Prostate gland (tissue), 2 donors: ENCODE results near the gene ZNF792.

Experiments used
- POLR2A ChIP-seq: fragments of 450-650 bp; IDR thresholded peaks from one replicate; pipeline ENCODE4 v1.6.1; 2016; ENCODE audit warnings: antibody characterized with exemption, mild to moderate bottlenecking
- POLR2AphosphoS5 ChIP-seq: sonication (generic); formaldehyde crosslinking; IDR thresholded peaks from one replicate; pipeline ENCODE4 v1.6.1; 2017; ENCODE audit warnings: antibody characterized with exemption
- TF ChIP-seq, protein P1 (sequence below), 4 experiments: fragments of 200-600 bp in 2 of 4; fragments of 450-650 bp in 2 of 4; sonication (generic) in 2 of 4; IDR thresholded peaks; 1 replicate in 3 of 4; 2 replicates in 1 of 4; pipeline ENCODE4 v1.5.1; 2016 to 2019; ENCODE audit warnings: antibody characterized with exemption in 4 of 4, mild to moderate bottlenecking in 2 of 4, moderate library complexity in 2 of 4

DNA sequence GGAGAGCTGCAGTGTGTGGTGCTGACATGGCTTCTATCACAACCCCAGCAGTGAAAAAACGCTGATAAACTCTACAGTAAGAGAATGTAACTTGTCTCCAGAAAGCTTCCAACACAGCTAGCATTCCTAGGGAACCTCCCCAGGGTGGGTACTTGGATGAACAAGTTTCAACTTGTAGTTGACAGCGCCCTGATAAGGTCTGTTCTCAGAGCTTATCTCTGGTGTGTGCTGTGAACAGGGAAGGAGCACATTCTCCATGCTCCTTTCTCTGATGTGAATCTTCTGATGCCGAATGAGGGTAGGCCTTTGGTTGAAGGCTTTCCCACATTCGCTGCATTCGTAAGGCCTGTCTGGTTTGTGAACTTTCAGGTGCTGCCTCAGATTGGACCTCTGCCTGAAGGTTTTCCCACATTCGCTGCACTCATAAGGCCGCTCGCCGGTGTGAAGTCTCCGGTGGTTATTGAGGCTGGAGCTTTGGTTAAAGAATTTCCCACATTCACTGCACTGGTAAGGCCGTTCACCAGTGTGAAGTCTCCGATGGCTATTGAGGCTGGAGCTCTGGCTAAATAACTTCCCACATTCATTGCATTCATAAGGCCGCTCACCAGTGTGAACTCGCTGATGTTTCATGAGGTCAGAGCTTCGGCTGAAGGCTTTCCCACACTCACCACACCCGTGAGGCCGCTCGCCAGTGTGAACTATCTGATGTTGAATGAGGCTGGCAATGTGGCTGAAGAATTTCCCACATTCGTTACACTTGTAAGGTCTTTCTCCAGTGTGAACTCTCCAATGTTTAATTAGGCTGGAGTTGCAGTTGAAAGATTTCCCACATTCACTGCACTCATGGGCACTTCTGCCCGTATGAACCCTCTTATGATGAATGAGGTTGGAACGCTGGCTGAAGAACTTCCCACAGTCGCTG, 5.9 kb downstream of the ZNF792 start:
- no peak for TF ChIP-seq POLR2AphosphoS5
- TF ChIP-seq, protein P1, sequence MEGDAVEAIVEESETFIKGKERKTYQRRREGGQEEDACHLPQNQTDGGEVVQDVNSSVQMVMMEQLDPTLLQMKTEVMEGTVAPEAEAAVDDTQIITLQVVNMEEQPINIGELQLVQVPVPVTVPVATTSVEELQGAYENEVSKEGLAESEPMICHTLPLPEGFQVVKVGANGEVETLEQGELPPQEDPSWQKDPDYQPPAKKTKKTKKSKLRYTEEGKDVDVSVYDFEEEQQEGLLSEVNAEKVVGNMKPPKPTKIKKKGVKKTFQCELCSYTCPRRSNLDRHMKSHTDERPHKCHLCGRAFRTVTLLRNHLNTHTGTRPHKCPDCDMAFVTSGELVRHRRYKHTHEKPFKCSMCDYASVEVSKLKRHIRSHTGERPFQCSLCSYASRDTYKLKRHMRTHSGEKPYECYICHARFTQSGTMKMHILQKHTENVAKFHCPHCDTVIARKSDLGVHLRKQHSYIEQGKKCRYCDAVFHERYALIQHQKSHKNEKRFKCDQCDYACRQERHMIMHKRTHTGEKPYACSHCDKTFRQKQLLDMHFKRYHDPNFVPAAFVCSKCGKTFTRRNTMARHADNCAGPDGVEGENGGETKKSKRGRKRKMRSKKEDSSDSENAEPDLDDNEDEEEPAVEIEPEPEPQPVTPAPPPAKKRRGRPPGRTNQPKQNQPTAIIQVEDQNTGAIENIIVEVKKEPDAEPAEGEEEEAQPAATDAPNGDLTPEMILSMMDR (IDR thresholded peaks at IDR 0.05), result no peak
- no peak for TF ChIP-seq POLR2A
